CD14-positive monocyte (primary cell): ENCODE results near the gene IMMP2L. TPM values are rescaled to one million over a fixed set of nuclear protein-coding genes. Genes with fewer than 3 reads are reported as not detected.

Experiments used
- DNase-seq, 3 donors: peaks; one replicate each; pipeline ENCODE4 v3.0.0-alpha.2; 2011 to 2022
- H2AFZ ChIP-seq: 2 replicates; pipeline ENCODE4 v1.6.0; 2012; ENCODE audit warnings: mild to moderate bottlenecking, low read depth, low read length, inconsistent platforms; ENCODE audit not compliant: insufficient read depth, poor library complexity, severe bottlenecking
- H3K27ac ChIP-seq, 2 donors: 1 replicate in 1 of 2; 2 replicates in 1 of 2; pipeline ENCODE4 v1.5.1; 2012 to 2013; ENCODE audit warnings: low read length in 2 of 2, control low read depth in 1 of 2, inconsistent platforms in 1 of 2, low read depth in 1 of 2, mild to moderate bottlenecking in 1 of 2
- H3K27me3 ChIP-seq, 2 donors: one replicate each; pipeline versions ENCODE4 v1.6.0 to v1.6.1; 2011 to 2013; ENCODE audit warnings: low read length in 2 of 2; ENCODE audit not compliant: control insufficient read depth in 2 of 2, insufficient read depth in 2 of 2
- H3K36me3 ChIP-seq, 2 donors: replicated peaks in 1 of 2; 1 replicate in 1 of 2; 2 replicates in 1 of 2; pipeline versions ENCODE4 v1.5.1 to v1.6.1; 2012 to 2013; ENCODE audit warnings: low read length in 2 of 2, control low read depth in 1 of 2, inconsistent platforms in 1 of 2, mild to moderate bottlenecking in 1 of 2; ENCODE audit not compliant: insufficient read depth in 2 of 2, control insufficient read depth in 1 of 2
- H3K4me1 ChIP-seq, 2 donors: 1 replicate in 1 of 2; 2 replicates in 1 of 2; pipeline versions ENCODE4 v1.5.1 to v1.6.1; 2012 to 2013; ENCODE audit warnings: low read length in 2 of 2, control low read depth in 1 of 2, inconsistent platforms in 1 of 2, mild to moderate bottlenecking in 1 of 2, moderate library complexity in 1 of 2; ENCODE audit not compliant: insufficient read depth in 2 of 2, control insufficient read depth in 1 of 2
- H3K4me2 ChIP-seq: replicated peaks from 2 replicates; pipeline ENCODE3; 2012; ENCODE audit warnings: low read length, moderate library complexity, mild to moderate bottlenecking; ENCODE audit not compliant: poor library complexity, severe bottlenecking; ENCODE audit errors: extremely low read depth
- H3K4me3 ChIP-seq, 3 experiments: fragments of 200-600 bp in 1 of 3; sonication (generic) in 1 of 3; replicated peaks in 1 of 3; 1 replicate in 2 of 3; 2 replicates in 1 of 3; pipeline ENCODE4 v1.5.1; 2011 to 2013; ENCODE audit warnings: low read length in 3 of 3, mild to moderate bottlenecking in 3 of 3, control low read depth in 2 of 3, low read depth in 2 of 3, inconsistent platforms in 1 of 3, moderate library complexity in 1 of 3
- H3K79me2 ChIP-seq: 2 replicates; pipeline ENCODE4 v1.6.0; 2012; ENCODE audit warnings: mild to moderate bottlenecking, control low read depth, inconsistent platforms, low read length, moderate library complexity; ENCODE audit not compliant: insufficient read depth
- H3K9ac ChIP-seq: 2 replicates; pipeline ENCODE4 v1.6.0; 2017; ENCODE audit warnings: low read length, mild to moderate bottlenecking; ENCODE audit not compliant: insufficient read depth, poor library complexity, severe bottlenecking
- H3K9me3 ChIP-seq, 2 donors: replicated peaks in 1 of 2; 1 replicate in 1 of 2; 2 replicates in 1 of 2; pipeline versions ENCODE4 v1.5.1 to v1.6.1; 2012 to 2013; ENCODE audit warnings: low read length in 2 of 2, control low read depth in 1 of 2; ENCODE audit not compliant: control insufficient read depth in 1 of 2, insufficient read depth in 1 of 2
- H4K20me1 ChIP-seq: 2 replicates; pipeline ENCODE4 v1.6.0; 2012; ENCODE audit warnings: mild to moderate bottlenecking, low read length, control low read depth, moderate library complexity; ENCODE audit not compliant: insufficient read depth
- H3K27ac Mint-ChIP-seq, 7 donors: one replicate each; pipeline ENCODE4 v1.8.0; 2020; ENCODE audit warnings: mild to moderate bottlenecking in 7 of 7, mixed read lengths in 7 of 7, moderate library complexity in 6 of 7, inconsistent platforms in 2 of 7
- H3K27me3 Mint-ChIP-seq, 3 donors: one replicate each; pipeline ENCODE4 v1.8.0; 2021 to 2022; ENCODE audit warnings: low read depth in 3 of 3, mild to moderate bottlenecking in 3 of 3, mixed read lengths in 3 of 3, moderate library complexity in 3 of 3, inconsistent platforms in 1 of 3
- H3K36me3 Mint-ChIP-seq, 2 donors: one replicate each; pipeline ENCODE4 v1.8.0; 2020; ENCODE audit warnings: mixed read lengths in 2 of 2, inconsistent platforms in 1 of 2, mild to moderate bottlenecking in 1 of 2
- H3K4me1 Mint-ChIP-seq: one replicate; pipeline ENCODE4 v1.8.0; 2020; ENCODE audit warnings: mild to moderate bottlenecking, mixed read lengths
- H3K4me3 Mint-ChIP-seq, 2 donors: one replicate each; pipeline ENCODE4 v1.8.0; 2020; ENCODE audit warnings: mild to moderate bottlenecking in 2 of 2, mixed read lengths in 2 of 2, moderate library complexity in 1 of 2
- H3K9me3 Mint-ChIP-seq, 7 donors: one replicate each; pipeline ENCODE4 v1.8.0; 2020 to 2022; ENCODE audit warnings: mixed read lengths in 7 of 7, mild to moderate bottlenecking in 6 of 7, moderate library complexity in 6 of 7, inconsistent platforms in 2 of 7
- WGBS: methylation state at CpG from one replicate; pipeline ENCODE4 v1.1.5; 2013; ENCODE audit warnings: missing lambda C conversion rate; ENCODE audit not compliant: insufficient coverage; 5-methylcytosine and 5-hydroxymethylcytosine counted together
- intact Hi-C, 2 donors: fragments of 100-400 bp; cut with micrococcal nuclease; formaldehyde crosslinking; loops; one replicate each; pipeline versions ENCODE4 v1.15.0 to v1.15.1; 2023
- polyA plus RNA-seq, 3 donors: library from polyadenylated mRNA; depleted of rRNA in 1 of 3; unstranded in 2 of 3; stranded (reverse) in 1 of 3; fragments of 300-500 nt in 2 of 3; fragments of >200 nt in 1 of 3; fragmentation: Illumina TruSeq in 2 of 3; gene quantifications; 1 replicate in 2 of 3; 2 replicates in 1 of 3; pipeline ENCODE4 v1.2.3, GENCODE V29; 2012 to 2021
- TF ChIP-seq, protein P1 (sequence below): fragments of 200-600 bp; IDR thresholded peaks from one replicate; pipeline ENCODE4 v1.8.0; 2022; ENCODE audit warnings: antibody characterized with exemption, mild to moderate bottlenecking

IMMP2L gene
- polyA plus RNA-seq, 3 donors, result 1.9 to 6.4 (median 6.2) TPM

- TF ChIP-seq, protein P1, sequence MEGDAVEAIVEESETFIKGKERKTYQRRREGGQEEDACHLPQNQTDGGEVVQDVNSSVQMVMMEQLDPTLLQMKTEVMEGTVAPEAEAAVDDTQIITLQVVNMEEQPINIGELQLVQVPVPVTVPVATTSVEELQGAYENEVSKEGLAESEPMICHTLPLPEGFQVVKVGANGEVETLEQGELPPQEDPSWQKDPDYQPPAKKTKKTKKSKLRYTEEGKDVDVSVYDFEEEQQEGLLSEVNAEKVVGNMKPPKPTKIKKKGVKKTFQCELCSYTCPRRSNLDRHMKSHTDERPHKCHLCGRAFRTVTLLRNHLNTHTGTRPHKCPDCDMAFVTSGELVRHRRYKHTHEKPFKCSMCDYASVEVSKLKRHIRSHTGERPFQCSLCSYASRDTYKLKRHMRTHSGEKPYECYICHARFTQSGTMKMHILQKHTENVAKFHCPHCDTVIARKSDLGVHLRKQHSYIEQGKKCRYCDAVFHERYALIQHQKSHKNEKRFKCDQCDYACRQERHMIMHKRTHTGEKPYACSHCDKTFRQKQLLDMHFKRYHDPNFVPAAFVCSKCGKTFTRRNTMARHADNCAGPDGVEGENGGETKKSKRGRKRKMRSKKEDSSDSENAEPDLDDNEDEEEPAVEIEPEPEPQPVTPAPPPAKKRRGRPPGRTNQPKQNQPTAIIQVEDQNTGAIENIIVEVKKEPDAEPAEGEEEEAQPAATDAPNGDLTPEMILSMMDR, result no peak
- H3K4me2 ChIP-seq, result no peak overlapping the region
- no peaks in the 10 kb centered on the region for H3K79me2 ChIP-seq
- H3K4me3 Mint-ChIP-seq, result no peak overlapping the region
- no peak overlapping the region for H3K4me3 ChIP-seq
- no CpG with 5 or more reads among the region's 1 CpG for WGBS
- H3K27ac Mint-ChIP-seq, result no peak overlapping the region
- DNase-seq, result no peak
- H2AFZ ChIP-seq, result no peak overlapping the region
- intact Hi-C loops, result no loop called here
- peaks cover 2 to 17% (median 8%) of the 10 kb centered on the region in 7 donors for H3K9me3 Mint-ChIP-seq
- no peak overlapping the region for H3K27ac ChIP-seq
- no peaks in the 10 kb centered on the region for H3K36me3 ChIP-seq
- H3K27me3 Mint-ChIP-seq, result peaks cover 0 to 4% (median 0%) of the 10 kb centered on the region in 3 donors
- peaks cover 0 to 10% of the 10 kb centered on the region in 2 donors for H3K9me3 ChIP-seq
- H3K9ac ChIP-seq, result no peak overlapping the region
- H3K4me1 Mint-ChIP-seq, result no peaks in the 10 kb centered on the region
- H3K27me3 ChIP-seq, result no peaks in the 10 kb centered on the region
- no peaks in the 10 kb centered on the region for H4K20me1 ChIP-seq
- H3K4me1 ChIP-seq, result no peaks in the 10 kb centered on the region
- H3K36me3 Mint-ChIP-seq, result no peaks in the 10 kb centered on the region
Measured at GRCh38 chr7:111600091-111600490, 37.8 kb upstream of the IMMP2L start.

- Mint-ChIP-seq H3K27me3 (no peaks in the 10 kb centered on the region), H3K27ac (no peak overlapping the region), H3K4me3 (no peak overlapping the region), H3K4me1 (no peaks in the 10 kb centered on the region), H3K36me3 (no peaks in the 10 kb centered on the region), H3K9me3 (peaks cover under 1 to 12% (median 3%) of the 10 kb centered on the region in 7 donors)
- Histone ChIP-seq H3K4me1 (no peaks in the 10 kb centered on the region), H3K27ac (no peak overlapping the region), H4K20me1 (no peaks in the 10 kb centered on the region), H3K36me3 (no peaks in the 10 kb centered on the region), H3K9ac (no peak overlapping the region), H3K4me2 (no peak overlapping the region), H3K4me3 (no peak overlapping the region), H3K9me3 (peaks cover 0 to 10% of the 10 kb centered on the region in 2 donors), H3K79me2 (no peaks in the 10 kb centered on the region), H3K27me3 (no peaks in the 10 kb centered on the region), H2AFZ (no peak overlapping the region)
- DNase-seq, result no peak
- TF ChIP-seq, protein P1, result no peak
- intact Hi-C loops, result no loop called here
- WGBS, result 100% methylated on average over 1 of the region's 1 CpG
Measured at GRCh38 chr7:111595780-111596179, 33.5 kb upstream of the IMMP2L start.
